T follicular helper cell (primary cell): ENCODE measurements around the gene CDH4.

ENCODE experiments used
- DNase-seq: peaks from one replicate; pipeline ENCODE4 v3.0.0-alpha.2; 2020; ENCODE audit warnings: low read depth

CDH4 gene

DNA sequence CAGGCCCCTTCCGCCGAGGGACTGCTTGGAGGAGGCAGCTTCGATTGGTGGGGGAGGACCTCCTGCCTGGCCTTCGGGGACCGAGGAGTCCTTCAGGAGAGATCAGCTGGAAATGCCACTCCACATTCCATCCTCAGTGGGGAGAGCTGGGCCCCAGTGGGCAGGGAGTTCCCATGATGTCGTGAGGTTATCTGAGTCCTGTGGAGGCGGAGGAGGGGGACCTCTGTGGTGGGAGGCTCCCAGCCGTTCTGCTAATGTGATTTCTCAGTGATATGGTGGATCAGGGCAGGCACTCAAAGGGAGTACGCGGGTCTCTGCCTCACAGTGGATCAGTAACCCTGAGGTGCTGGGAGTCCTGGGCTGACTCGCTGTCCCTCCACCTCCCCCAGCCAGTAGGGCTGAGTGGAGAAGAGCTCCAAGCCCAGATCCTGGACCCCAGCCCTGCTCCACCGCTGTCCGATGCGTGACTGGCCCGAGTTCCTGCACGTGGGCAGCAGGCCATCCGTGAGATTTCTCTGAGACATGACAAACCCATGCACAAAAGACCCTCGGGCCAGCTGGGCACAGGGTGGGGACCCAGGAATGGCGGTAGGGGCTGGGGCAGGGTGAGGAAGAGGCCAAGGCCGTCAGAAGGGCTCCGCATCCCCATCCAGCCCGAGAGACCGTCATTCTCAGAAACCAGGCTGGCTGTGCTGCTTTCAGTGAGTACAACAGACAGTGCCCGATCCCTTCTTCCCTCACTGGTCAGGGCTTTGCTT is 617.9 kb downstream of the CDH4 start:
- DNase-seq = no peak

DNA sequence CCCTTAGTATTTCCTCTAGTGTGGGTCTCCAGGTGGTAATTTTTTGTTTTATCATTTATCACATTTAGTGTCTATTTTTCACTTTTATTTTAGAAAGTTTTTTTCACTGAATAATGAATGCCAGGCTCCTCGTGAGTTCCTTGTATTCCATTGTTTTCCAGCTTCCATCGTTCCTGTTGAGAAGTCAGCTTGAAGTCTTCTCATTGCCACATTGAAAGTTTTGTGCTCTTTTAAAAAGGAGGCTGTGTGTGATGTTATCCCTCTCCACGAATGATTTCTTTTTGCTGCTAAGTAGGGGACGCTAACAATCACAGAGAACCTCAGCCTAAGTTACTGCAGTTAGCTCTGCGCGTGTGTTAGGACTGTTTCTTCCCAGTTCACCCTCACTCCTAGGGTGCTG is 619.1 kb downstream of the CDH4 start:
- no peak for DNase-seq

DNA sequence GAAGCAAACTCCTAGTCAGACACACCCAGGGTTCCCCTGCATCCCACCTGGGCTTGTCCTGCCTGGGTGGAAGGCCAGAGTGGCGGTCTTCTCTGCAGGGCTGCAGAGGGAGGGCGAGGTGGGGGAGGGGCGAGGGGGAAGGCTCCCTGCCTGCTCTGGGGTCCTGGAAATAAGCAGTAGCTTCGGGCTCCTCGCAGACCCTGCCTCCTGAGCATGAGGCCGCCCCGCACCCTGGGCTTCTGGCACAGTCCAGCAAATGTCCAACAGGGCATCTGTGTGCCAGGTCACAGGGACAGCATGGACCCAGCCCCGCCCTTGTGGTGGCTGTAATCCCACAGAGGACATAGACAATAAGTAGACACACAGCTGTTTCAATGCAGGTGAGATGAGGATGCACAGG is 619.9 kb downstream of the CDH4 start:
- no peak for DNase-seq

DNA sequence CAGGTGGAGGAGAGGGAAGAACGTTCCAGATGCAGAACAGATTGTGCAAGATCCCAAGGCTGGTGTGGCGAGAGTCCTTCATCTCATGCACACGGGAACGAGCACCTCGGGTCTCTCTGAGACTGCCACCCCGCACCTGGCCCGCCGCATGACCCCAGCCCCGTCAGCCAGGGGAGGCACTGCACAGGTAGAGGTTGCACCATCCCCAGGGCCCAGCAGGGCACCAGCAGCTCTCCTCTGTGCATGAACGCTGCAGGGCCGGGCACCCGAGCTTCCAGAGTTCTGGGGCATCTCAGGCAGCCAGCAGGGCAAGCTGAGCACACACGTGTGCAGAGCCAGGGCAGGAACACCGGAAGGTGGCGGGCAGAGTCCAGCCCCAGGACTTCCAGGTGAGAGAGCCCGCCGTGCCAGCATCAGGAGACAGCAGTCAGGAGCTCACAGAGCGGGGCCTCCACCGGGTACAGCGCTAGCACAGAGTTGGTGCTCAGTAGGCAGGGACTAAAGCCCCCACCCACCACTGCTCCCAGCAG is 620.4 kb downstream of the CDH4 start:
- no peak for DNase-seq

DNA sequence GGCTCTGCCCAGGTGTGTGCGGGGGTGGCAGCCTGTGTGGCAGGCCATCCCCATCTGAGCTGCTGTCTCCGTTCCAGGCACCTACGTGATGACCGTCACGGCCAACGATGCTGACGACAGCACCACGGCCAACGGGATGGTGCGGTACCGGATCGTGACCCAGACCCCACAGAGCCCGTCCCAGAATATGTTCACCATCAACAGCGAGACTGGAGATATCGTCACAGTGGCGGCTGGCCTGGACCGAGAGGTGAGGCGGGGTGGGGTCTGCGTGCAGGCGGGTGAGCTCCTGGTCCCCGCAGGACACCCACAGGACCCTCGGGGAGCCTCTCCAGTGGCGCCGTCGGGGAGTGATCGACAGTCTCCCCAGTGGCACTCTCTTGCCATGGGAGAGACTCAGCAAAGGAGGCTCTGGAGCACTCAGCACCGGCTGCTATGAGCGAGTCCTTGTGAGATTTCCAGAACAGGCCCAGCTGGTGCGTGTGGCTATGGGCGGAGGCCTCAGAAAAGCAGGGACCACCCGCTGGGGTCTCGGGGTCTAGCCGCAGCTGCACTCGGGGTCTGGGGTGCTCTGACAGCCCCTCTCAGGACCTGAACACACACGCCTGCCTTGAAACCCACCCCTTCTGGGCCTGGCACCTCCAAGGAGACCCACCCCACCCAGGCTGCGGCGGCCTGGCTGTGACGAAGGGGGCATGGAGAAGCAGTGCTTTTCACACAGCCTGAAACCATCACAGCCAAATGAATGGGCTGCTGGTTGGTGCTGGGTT is 621.8 kb downstream of the CDH4 start:
- DNase-seq = no peak

DNA sequence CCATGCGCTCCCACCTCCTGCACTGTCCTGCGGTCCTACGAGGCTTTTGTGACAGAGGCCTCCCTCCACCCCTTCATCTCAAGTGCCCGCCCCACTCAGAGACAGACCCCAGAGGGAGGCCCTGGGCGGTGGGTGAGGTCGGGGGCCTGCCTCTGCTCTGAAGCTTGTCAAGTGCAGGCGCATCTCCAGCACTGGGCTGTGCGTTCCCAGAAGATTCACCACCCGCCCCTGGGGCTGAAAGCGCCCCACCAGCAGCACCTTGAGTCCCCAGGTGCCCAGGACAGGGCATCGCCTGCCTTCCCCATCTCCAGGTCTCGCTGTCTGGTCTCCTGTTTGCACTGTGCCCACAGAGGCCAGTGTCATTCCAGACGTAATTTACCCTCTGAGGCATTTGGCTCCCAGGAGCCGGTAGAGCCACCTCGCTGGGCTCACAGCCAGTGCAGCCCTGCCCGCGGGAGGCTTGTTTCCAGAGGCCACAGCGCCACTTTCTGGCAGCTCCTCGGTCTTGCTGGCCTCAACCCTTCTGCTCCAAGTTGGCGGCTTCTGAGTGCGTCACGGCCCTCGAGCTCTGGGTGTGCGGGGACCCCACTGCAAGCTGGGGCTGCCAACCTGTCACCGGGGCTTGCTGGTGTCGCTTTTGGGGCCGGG is 622.5 kb downstream of the CDH4 start:
- DNase-seq = no peak

DNA sequence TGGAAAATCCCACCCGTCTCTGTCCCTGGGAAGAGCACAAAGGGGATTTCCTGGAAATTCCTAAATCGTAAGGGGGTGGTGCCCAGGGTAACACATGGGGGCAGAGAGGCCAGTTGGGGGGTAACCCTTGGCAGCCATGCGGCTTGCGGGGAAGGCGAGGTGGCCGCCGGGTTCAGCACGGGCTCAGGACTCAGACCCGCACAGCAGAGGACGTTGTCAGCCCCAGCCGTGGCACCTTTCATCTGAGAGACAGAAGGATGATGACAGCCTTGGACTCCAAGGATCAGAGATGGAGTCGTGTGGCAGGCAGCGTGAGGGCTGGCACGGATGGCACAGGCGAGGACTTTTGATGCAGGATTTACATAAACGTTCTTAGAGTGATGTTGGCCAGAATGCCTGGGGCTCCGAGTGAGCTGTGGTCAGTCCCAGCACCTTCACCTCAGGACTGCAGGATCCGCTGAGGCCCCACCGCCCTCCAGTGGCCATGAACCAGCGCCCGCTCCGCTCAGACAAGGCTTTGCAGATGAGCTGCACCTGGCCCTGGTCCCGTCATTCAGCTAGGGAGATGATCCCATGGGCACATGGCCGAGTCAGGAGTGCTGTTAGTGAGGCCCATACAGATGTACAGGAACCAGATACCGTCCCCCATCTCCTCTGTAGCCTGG is 623.3 kb downstream of the CDH4 start:
- no peak for DNase-seq

DNA sequence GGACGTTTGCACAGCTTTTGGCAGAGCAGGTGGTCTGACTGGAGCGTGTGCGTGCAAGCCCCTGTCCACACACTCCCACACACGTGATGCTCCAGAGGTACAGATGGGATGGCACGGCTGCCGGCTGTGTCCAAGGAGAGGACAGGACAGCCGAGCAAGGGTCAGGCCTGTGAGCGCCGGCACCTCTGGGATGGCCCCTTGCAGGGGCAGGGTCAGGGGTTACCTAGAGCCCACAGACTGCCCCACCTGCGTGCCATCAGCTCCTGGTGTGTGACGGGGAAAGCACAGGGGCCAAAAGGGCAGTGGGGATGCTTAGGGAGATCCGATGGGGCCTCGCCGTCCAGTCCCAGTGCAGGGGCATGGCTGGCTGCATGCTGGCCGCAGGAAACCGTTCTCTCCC is 623.9 kb downstream of the CDH4 start:
- no peak for DNase-seq

DNA sequence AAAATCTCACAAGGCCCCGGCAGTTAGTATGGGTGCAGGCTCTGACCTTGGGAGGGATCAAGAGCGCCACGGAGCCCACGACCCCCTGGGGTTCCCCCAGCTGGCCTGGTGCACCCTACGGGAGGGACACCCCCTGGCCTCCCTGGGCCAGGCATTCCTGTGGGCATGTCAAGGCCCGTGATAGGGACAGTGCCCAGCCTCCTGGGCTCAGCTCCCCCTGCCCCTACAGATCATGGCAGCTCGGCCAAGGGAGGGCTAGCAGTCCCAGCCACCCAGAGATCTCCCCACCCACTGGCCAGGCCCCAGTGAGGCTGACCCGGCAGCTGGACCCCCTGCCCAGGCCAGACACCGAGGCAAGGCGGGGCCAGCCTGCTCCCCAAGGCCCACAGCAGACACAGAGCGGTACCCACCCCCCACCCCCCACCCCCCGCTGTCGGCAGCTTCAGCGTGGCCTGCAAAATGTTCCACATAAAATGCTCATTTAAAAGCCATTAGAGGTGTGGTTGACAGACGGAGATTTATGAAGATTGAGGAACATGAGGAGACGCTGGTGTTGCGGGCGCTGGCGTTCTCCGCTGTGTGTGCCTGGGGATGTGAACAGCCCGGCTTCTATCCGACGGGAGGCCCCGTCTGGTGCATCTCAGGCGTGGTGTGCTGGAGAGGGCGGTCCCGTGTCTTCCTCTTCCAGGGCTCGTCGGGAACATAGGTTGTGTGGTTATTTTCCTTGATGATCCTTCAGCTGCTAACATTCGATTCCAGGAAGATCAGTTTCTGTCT is 625.1 kb downstream of the CDH4 start:
- no peak for DNase-seq

DNA sequence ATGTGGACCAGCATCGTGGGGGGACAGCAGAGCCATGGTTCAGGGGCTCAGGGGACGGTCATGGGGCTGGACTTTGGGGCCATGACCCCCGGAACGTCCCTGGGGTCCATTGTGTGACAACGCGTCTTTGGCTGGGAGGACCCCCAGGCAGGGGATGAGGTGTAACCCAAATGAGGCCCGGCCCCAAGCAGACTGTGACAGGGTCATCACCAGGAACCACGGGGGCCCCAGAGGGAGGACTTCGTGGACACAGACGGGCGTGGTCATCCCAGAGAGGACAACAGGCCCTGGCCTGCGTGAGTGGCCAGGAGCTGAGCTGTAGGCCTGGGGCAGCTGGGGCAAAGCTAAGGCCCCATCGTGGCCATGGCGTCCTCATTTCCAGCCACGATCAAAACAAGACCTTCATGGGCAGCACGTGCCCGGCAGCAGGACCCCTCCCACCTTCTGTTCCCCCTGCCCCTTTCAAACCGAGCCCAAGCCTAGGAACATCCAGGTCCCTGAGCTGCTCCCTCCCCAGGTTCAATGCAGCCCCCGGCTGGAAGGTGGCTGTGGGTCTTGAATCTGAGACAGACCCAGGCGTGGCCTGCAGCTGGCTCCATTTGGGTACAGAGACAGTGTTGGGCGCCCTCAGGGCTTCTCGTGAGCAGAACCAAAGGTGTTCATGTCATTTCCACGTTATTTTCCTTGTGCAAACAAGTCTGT is 625.9 kb downstream of the CDH4 start:
- DNase-seq = no peak

DNA sequence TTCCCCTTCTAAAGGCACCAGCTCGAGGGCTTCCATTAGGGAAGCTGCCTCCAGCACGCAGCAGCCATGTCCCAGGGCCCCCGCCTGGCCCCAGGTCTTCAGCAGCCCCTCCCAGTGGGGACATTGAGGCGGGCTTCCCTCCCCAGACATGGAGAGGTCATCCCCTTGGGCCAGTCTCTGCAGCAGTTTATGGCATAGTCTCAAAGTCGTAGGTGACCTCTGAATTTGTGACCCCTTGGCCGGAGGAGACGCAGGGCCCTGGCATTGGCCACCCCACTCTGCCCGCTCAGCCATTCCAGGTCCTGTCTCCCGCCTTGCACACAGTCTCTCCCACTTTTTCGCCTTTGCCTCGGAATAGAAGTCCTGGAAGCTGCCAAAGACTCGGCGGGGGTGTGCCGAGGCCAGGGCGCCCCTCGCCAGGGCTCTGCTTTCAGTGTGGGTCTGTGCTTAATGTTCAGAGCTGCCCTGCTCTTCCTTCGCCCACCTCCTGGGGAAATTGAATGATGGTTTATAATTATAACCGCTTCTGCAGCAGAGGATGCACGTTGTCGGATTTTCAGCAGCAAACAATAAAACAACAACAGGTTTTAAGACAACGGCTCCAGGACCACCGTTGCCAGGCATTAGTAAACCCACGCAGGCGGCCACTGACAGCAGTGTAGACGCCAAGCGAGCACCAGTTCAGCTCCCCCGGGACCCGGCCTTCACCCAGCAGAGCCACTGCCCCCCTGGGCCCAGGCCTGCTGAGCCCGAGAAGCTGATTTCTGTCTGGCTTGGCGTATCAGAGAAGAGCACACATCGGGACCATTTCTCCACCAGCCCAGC is 626.6 kb downstream of the CDH4 start:
- no peak for DNase-seq

DNA sequence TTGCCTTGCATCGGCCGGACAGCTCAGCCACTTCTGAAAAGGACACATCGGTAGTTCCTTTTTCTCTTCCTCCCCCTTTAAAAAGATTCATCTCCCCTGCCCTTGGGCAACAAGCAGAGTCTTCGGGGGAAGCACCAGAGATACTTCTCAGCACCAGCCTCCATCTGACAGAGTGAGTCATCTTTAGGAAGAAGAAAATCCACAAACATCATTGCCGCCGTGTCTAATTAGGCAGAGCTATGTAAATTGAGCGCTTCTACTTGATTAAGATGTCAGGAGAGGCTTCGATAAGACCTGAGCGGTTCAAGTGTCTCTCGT is 627.2 kb downstream of the CDH4 start:
- no peak for DNase-seq

DNA sequence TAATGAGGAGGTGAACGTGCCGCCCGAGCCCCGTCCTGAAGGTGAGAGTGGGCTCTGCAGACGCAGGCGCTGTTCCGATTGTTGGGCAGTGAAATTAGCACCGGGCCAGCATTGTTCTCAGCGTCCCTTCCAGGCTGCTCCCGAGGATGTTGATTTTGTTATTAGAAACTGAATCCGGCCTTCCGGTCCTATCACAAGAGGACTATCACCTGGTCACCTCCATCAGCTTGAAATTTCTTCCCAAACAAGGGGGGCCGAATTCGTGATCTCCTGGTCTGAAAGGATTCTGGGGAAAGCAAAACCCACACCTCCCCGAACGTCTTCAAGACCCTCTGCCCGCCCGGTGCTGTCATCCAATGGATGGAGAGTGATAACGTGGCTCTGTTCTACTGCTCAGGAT is 627.6 kb downstream of the CDH4 start:
- no peak for DNase-seq

DNA sequence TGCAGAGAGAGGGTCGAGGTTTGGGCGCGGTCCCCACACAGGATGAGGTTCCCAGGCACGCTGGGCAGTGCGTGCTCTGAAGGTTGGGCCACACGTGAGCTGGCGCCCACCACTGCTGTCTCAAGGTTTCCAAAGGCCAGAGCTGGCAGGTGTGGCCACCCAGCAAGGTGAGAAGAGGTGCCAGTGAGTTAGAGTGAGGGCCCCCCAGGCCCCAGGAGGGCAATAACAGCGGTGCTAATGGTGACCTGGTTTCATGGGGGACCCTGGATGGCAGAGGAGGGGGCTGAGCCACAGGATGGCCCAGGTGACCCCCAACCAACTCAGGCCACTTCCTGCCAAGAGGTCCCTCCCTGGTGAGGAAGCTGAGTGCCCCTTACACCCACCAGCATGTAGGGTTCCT is 628.6 kb downstream of the CDH4 start:
- no peak for DNase-seq

DNA sequence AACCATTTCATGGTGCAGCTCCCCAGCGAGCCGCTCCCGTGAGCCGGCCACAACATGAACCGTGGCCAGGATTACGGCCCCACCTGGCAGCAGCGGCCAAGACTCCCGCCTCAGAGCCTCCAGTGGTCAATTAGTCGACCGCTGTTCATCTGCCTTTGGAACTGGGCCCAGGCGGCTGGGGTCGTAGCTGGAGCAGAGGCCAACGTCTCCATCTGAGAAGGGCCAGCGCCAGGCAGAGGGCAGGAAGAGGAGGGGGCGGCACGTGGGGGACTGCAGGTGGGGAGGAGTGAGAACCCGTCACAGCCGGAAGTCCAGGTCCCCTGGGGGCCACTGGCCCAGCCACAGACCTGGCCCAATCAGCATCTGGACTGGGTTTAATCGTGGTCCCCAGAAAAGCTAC is 629.4 kb downstream of the CDH4 start:
- DNase-seq = no peak

DNA sequence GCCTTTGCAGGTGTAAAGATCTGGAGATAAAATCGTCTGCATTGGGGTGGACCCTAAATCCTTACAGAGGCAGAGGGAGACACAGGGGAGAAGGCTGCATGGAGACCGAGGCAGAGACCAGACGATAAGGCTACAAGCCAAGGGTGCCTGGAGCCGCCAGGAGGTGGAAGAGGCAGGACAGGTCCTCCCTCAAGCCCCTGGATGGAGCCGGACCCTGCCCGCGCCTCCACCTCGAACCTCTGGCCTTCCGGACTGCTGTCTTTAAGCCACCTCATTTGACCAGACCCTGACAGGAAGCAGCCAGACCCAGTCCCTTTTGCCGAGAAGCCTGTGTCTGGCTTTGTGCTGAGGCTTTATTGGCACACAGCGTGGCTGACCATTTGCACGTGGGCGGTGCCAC is 629.8 kb downstream of the CDH4 start:
- no peak for DNase-seq

DNA sequence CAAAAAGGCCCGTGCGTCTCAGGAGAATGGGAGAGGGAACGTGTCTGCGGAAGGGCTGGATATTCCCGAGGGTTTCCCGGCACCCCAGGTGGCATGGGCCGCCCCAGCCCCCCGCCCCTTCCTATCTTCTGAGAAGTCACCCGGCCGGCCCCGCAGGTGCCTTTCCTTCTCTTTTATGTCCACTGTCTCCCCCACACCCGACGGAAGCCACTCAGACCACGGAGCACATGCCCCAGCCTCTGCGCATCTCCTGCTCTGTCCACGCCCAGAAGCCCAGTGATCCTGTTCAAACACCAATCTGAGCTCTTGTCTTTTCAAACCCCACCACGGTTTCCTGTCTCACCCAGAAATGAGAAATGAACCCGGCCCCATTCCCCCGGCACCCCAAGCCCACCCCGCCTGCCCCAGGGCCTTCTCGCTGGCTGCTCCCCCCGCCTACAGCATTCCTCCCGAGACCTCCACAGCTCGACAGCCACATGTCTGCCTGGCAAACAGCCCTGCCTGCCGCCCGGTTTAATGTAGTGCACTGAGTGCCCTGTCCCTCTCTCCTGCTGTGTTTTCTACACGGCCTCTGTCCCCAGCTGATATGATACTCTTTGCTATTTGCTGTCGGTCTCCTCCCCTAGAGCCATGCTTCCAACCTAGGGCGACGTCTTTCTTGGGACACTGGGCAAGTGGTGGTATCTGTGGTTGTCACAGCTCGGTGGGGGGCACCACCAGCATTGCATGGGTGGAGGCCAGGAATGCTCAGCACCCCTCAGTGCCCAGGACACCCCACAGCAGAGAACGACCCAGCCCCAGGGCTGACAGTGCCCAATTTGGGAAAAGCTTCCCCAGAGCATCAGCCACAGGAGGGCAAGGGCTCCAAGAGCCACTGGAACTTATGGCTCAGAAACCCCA is 630.9 kb downstream of the CDH4 start:
- DNase-seq = no peak

DNA sequence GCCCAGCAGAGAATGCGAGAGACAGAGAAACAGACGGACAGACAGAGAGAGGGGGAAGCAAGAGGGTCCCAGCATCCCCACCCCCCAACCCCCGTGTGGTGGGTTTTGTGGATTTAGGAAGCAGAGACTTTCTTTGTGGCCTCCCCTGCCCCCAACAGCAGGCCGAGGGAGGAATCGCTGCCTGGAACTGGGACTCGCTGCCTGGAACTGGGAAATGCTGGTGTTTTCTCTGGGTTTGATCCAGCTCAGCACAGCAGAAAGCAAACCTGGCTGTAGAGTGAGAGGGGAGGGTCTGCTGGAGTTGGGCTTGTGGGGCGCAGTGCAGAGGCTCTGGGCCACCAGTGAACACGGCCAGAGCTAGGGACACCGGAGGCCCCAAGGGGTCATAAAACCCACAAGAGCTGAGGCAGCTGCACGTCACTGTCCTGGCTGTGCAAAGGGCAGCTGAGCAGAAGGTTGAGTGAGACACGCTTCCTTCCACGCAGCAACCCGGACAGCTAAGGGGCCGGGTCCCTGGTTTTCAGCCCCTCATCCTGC is 631.9 kb downstream of the CDH4 start:
- no peak for DNase-seq
